ENCODE data around the gene KCTD21.

DNA sequence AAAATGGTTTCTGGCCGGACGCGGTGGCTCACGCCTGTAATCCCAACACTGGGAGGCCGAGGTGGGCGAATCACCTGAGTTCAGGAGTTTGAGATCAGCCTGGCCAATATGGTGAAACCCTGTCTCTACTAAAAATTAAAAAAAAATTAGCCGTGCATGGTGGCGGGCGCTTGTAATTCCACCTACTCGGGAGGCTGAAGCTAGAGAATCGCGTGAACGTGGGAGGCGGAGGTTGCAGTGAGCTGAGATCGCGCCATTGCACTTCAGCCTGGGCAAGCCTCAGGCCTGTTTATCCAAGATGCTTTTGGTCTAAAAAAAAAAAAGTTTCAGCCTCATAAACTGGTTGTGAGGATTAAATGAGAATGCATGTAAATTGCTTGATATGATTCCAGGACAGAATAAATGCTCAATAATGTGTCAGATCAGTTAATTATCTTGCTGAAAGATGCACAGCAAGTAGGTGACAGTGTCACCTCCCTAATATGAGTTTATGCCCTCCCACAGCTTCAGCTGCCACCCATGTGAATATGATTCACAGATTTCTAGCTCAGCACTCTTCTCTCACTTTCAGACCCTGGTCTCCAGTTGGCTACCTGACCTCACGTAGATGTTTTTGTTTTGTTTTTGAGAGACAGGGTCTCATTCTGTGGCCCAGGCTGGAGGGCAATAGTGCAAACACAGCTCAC, 47.9 kb downstream of the KCTD21 start:
- TF ChIP-seq GATA3 (IDR thresholded peaks at IDR 0.05; ENCODE audit: low read depth, low read length) (no peak), GATA2 (IDR thresholded peaks at IDR 0.05; ENCODE audit: low read depth, low read length) (no peak)
